Liver (tissue), 9 donors: ENCODE data around the gene ATG9A. TPM values are rescaled to one million over a fixed set of nuclear protein-coding genes. Genes with fewer than 3 reads are reported as not detected.

Experiments used
- DNase-seq: peaks from one replicate; pipeline ENCODE4 v3.0.0-alpha.2; 2017; ENCODE audit warnings: low spot score
- H3K27ac ChIP-seq, 2 donors: one replicate each; pipeline ENCODE4 v1.7.0; 2013; ENCODE audit warnings: inconsistent platforms in 2 of 2, low read length in 2 of 2, control low read depth in 1 of 2, low read depth in 1 of 2, mild to moderate bottlenecking in 1 of 2
- H3K27me3 ChIP-seq, 4 donors: one replicate each; pipeline versions ENCODE4 v1.6.1 to v1.7.0; 2013; ENCODE audit warnings: low read length in 3 of 4, inconsistent platforms in 1 of 4, mild to moderate bottlenecking in 1 of 4, moderate library complexity in 1 of 4; ENCODE audit not compliant: control insufficient read depth in 4 of 4, insufficient read depth in 4 of 4
- H3K36me3 ChIP-seq, 4 donors: one replicate each; pipeline versions ENCODE4 v1.6.1 to v1.7.0; 2013; ENCODE audit warnings: low read length in 3 of 4, mild to moderate bottlenecking in 3 of 4, low read depth in 1 of 4, moderate library complexity in 1 of 4; ENCODE audit not compliant: control insufficient read depth in 4 of 4, insufficient read depth in 3 of 4
- H3K4me1 ChIP-seq, 4 donors: one replicate each; pipeline versions ENCODE4 v1.6.1 to v1.7.0; 2013; ENCODE audit warnings: low read length in 3 of 4, mild to moderate bottlenecking in 3 of 4, moderate library complexity in 1 of 4; ENCODE audit not compliant: control insufficient read depth in 4 of 4, insufficient read depth in 4 of 4
- H3K4me3 ChIP-seq, 3 donors: one replicate each; pipeline versions ENCODE4 v1.6.1 to v1.7.0; 2013; ENCODE audit warnings: low read length in 3 of 3, control low read depth in 1 of 3, low read depth in 1 of 3, mild to moderate bottlenecking in 1 of 3
- H3K9ac ChIP-seq, 2 donors: one replicate each; pipeline ENCODE4 v1.7.0; 2013; ENCODE audit warnings: low read length in 2 of 2, mild to moderate bottlenecking in 2 of 2, moderate library complexity in 2 of 2, control low read depth in 1 of 2, low read depth in 1 of 2
- H3K9me3 ChIP-seq, 4 donors: one replicate each; pipeline versions ENCODE4 v1.6.1 to v1.7.0; 2013; ENCODE audit warnings: low read length in 3 of 4; ENCODE audit not compliant: control insufficient read depth in 4 of 4
- ATF3 ChIP-seq: IDR thresholded peaks from 2 replicates; pipeline ENCODE4 v1.6.1; 2016; ENCODE audit warnings: antibody characterized with exemption
- EGR1 ChIP-seq, 2 donors: IDR thresholded peaks; 2 replicates each; pipeline ENCODE4 v1.6.1; 2016 to 2018; ENCODE audit warnings: antibody characterized with exemption in 2 of 2, low read depth in 2 of 2
- FOXA1 ChIP-seq: IDR thresholded peaks from 2 replicates; pipeline ENCODE4 v1.6.1; 2016; ENCODE audit warnings: antibody characterized with exemption
- FOXA2 ChIP-seq: IDR thresholded peaks from 2 replicates; pipeline ENCODE4 v1.6.1; 2016; ENCODE audit warnings: antibody characterized with exemption
- GABPA ChIP-seq, 2 donors: IDR thresholded peaks in 1 of 2; conservative IDR thresholded peaks in 1 of 2; 2 replicates each; pipeline ENCODE4 v1.6.1; 2016; ENCODE audit warnings: antibody characterized with exemption in 2 of 2, mild to moderate bottlenecking in 1 of 2, moderate library complexity in 1 of 2
- HNF4A ChIP-seq, 2 donors: conservative IDR thresholded peaks; 2 replicates each; pipeline ENCODE4 v1.6.1; 2016; ENCODE audit warnings: antibody characterized with exemption in 2 of 2, mild to moderate bottlenecking in 2 of 2
- HNF4G ChIP-seq: IDR thresholded peaks from 2 replicates; pipeline ENCODE4 v1.6.1; 2016; ENCODE audit warnings: antibody characterized with exemption
- JUND ChIP-seq, 2 donors: IDR thresholded peaks; 2 replicates each; pipeline ENCODE4 v1.6.1; 2016; ENCODE audit warnings: antibody characterized with exemption in 2 of 2
- MAX ChIP-seq: IDR thresholded peaks from 2 replicates; pipeline ENCODE4 v1.6.1; 2016; ENCODE audit warnings: antibody characterized with exemption
- NR2F2 ChIP-seq: IDR thresholded peaks from 2 replicates; pipeline ENCODE4 v1.6.1; 2016; ENCODE audit warnings: antibody characterized with exemption
- RAD21 ChIP-seq, 2 donors: IDR thresholded peaks; 2 replicates each; pipeline ENCODE4 v1.6.1; 2016; ENCODE audit warnings: antibody characterized with exemption in 2 of 2, mild to moderate bottlenecking in 2 of 2
- REST ChIP-seq: IDR thresholded peaks from 2 replicates; pipeline ENCODE4 v1.6.1; 2016; ENCODE audit warnings: antibody characterized with exemption, mild to moderate bottlenecking
- RXRA ChIP-seq, 2 donors: IDR thresholded peaks; 2 replicates each; pipeline ENCODE4 v1.6.1; 2017 to 2018; ENCODE audit warnings: antibody characterized with exemption in 2 of 2, mild to moderate bottlenecking in 1 of 2
- SP1 ChIP-seq: IDR thresholded peaks from 2 replicates; pipeline ENCODE4 v1.6.1; 2018; ENCODE audit warnings: antibody characterized with exemption, mild to moderate bottlenecking
- TAF1 ChIP-seq: conservative IDR thresholded peaks from 2 replicates; pipeline ENCODE4 v1.6.1; 2016; ENCODE audit warnings: antibody characterized with exemption, mild to moderate bottlenecking
- YY1 ChIP-seq: IDR thresholded peaks from 2 replicates; pipeline ENCODE4 v1.6.1; 2016; ENCODE audit warnings: antibody characterized with exemption, mild to moderate bottlenecking
- ZBTB33 ChIP-seq: IDR thresholded peaks from 2 replicates; pipeline ENCODE4 v1.6.1; 2016; ENCODE audit warnings: antibody characterized with exemption
- WGBS: extraction: QIAGEN DNeasy Blood & Tissue Kit; methylation state at CpG from one replicate; pipeline ENCODE4 v1.1.7; 2013; 5-methylcytosine and 5-hydroxymethylcytosine counted together
- polyA plus RNA-seq, 2 donors: library from polyadenylated mRNA; stranded (reverse) in 1 of 2; unstranded in 1 of 2; fragments of 200-250 nt in 1 of 2; fragments of >200 nt in 1 of 2; fragmentation: Nextera tagmentation in 1 of 2; extraction: Ambion mirVana in 1 of 2; gene quantifications; one replicate each; pipeline versions ENCODE4 v1.2.1 to v1.2.3, GENCODE V29; 2013 to 2015
- total RNA-seq, 2 donors: library from RNA; depleted of rRNA; stranded (reverse); fragments of >200 nt; gene quantifications; one replicate each; pipeline ENCODE4 v1.2.3, GENCODE V29; 2014
- donor health status: healthy.
- donor health status: healthy.
- donor health status: healthy.
- donor health status: healthy.
- donor health status: healthy.

Gene ATG9A
- total and polyA plus RNA-seq, 4 donors: 24.3 to 68.1 (median 37.9) TPM

GRCh38 chr2:219175928-219176817, 53.3 kb downstream of the ATG9A start:
- TF ChIP-seq FOXA2: no peak
- TF ChIP-seq HNF4G: no peak
- TF ChIP-seq RXRA (IDR thresholded peaks at IDR 0.05): peak; percentile 28 to 49
- no peak for TF ChIP-seq EGR1 (IDR thresholded peaks at IDR 0.05; ENCODE audit: low read depth in 2 of 2)
- no peak for TF ChIP-seq ATF3
- no peak for TF ChIP-seq ZBTB33
- peak in 1 of 2 donors; percentile 10 for TF ChIP-seq RAD21 (IDR thresholded peaks at IDR 0.05)
- peak; percentile 10 for TF ChIP-seq YY1
- TF ChIP-seq REST: no peak
- TF ChIP-seq JUND (IDR thresholded peaks at IDR 0.05): no peak
- no peak for TF ChIP-seq GABPA (IDR thresholded peaks at IDR 0.05 in 1 of 2, conservative IDR thresholded peaks at IDR 0.05 in 1 of 2)
- TF ChIP-seq NR2F2: no peak
- no peak for TF ChIP-seq SP1
- no peak for TF ChIP-seq TAF1
- no peak for TF ChIP-seq FOXA1
- TF ChIP-seq HNF4A (conservative IDR thresholded peaks at IDR 0.05): no peak
- TF ChIP-seq MAX: no peak
- Histone ChIP-seq H3K9me3 (no peaks in the 10 kb centered on the region), H3K27ac (peak overlapping the region; percentile 94 to 100), H3K4me1 (peaks cover 0 to 29% (median 22%) of the 10 kb centered on the region in 4 donors), H3K9ac (peak overlapping the region; percentile 73 to 78), H3K27me3 (no peaks in the 10 kb centered on the region), H3K36me3 (peaks cover 0 to 45% (median 33%) of the 10 kb centered on the region in 4 donors), H3K4me3 (peak overlapping the region; percentile 65 to 89 (median 77))
- WGBS: 2% methylated on average over 45 of the region's 45 CpGs
- peak; percentile 59 for DNase-seq

GRCh38 chr2:219175486-219175885, 54.0 kb downstream of the ATG9A start:
- H3K27ac ChIP-seq: no peak overlapping the region
- no peaks in the 10 kb centered on the region for H3K27me3 ChIP-seq
- 85% methylated on average over 7 of the region's 7 CpGs for WGBS
- no peak for DNase-seq
- no peaks in the 10 kb centered on the region for H3K9me3 ChIP-seq
- H3K4me3 ChIP-seq: no peak overlapping the region
- peaks cover 0 to 38% (median 30%) of the 10 kb centered on the region in 4 donors for H3K36me3 ChIP-seq
- no peak for TF ChIP-seq FOXA1
- TF ChIP-seq YY1: no peak
- TF ChIP-seq REST: no peak
- TF ChIP-seq FOXA2: no peak
- TF ChIP-seq HNF4G: no peak
- TF ChIP-seq RXRA (IDR thresholded peaks at IDR 0.05): no peak
- no peak for TF ChIP-seq RAD21 (IDR thresholded peaks at IDR 0.05)
- TF ChIP-seq EGR1 (IDR thresholded peaks at IDR 0.05; ENCODE audit: low read depth in 2 of 2): no peak
- TF ChIP-seq JUND (IDR thresholded peaks at IDR 0.05): no peak
- TF ChIP-seq SP1: no peak
- no peak for TF ChIP-seq ATF3
- TF ChIP-seq HNF4A (conservative IDR thresholded peaks at IDR 0.05): no peak
- TF ChIP-seq MAX: no peak
- no peak for TF ChIP-seq NR2F2
- TF ChIP-seq GABPA (IDR thresholded peaks at IDR 0.05 in 1 of 2, conservative IDR thresholded peaks at IDR 0.05 in 1 of 2): no peak
- peaks cover 0 to 36% (median 27%) of the 10 kb centered on the region in 4 donors for H3K4me1 ChIP-seq
- H3K9ac ChIP-seq: peak overlapping the region in 1 of 2 donors; percentile 73
